Thymus (tissue), 2 donors: ENCODE results near the gene C5orf46. TPM values are rescaled to one million over a fixed set of nuclear protein-coding genes. Genes with fewer than 3 reads are reported as not detected.

Source experiments
- polyA plus RNA-seq: library from polyadenylated mRNA; stranded (reverse); fragments of 200-250 nt; gene quantifications from one replicate; pipeline ENCODE4 v1.2.3, GENCODE V29; 2013
- total RNA-seq: library from RNA; stranded (reverse); fragments of 120-200 nt; gene quantifications from one replicate; pipeline ENCODE4 v1.2.4, GENCODE V29; 2013
- donor health status: healthy.

The C5orf46 gene
- total and polyA plus RNA-seq, 2 donors, result 0.14 to 2.6 TPM

Other genes starting within 250 kb of the C5orf46 start
- gene JAKMIP2, start 123.8 kb downstream of the C5orf46 start, total RNA-seq, result 10.3 TPM
- 2.6 TPM for gene JAKMIP2, start 123.8 kb downstream of the C5orf46 start, polyA plus RNA-seq
- gene SPINK1, start 74.9 kb downstream of the C5orf46 start, total RNA-seq, result 1.5 TPM
- 7.3 TPM for gene SPINK1, start 74.9 kb downstream of the C5orf46 start, polyA plus RNA-seq
- 0.71 TPM for gene SCGB3A2, start 27.8 kb downstream of the C5orf46 start, total RNA-seq
- 1.6 TPM for gene SCGB3A2, start 27.8 kb downstream of the C5orf46 start, polyA plus RNA-seq
- gene SPINK5, start 157.4 kb upstream of the C5orf46 start, total RNA-seq, result 3.4 TPM
- gene SPINK5, start 157.4 kb upstream of the C5orf46 start, polyA plus RNA-seq, result 41.6 TPM